ENCODE measurements around the gene ANAPC7.
A peak's percentile ranks its signal among the peaks of the same experiment; 100 is the strongest.
"Not testable (repeated sequence)": the region's sequence is repeated elsewhere in the genome, so short reads cannot be mapped to it uniquely, and the experiment has no call there.

Gene ANAPC7

GRCh38 chr12:110403976-110404682 lies 621 bp upstream of the ANAPC7 start:
- no peak for TF ChIP-seq CTCF (IDR thresholded peaks at IDR 0.05; ENCODE audit: low read depth, low read length, missing control alignments)
- peak overlapping the region; percentile 94 for H3K4me3 ChIP-seq (ENCODE audit: low read depth, low read length)
- no peak for DNase-seq (ENCODE audit: low read depth)
- in situ Hi-C loops (cut with HindIII; ENCODE audit: low sequenced_read_pairs) = no loop called here

- in situ Hi-C loops (cut with HindIII; ENCODE audit: low sequenced_read_pairs) = no loop called here
- DNase-seq (ENCODE audit: low read depth) = no peak
These were observed 20.8 kb downstream of the ANAPC7 start for GRCh38 chr12:110382683-110383082.

GRCh38 chr12:110379631-110380030 lies 23.9 kb downstream of the ANAPC7 start:
- DNase-seq (ENCODE audit: low read depth) = no peak
- no peak for TF ChIP-seq CTCF (IDR thresholded peaks at IDR 0.05; ENCODE audit: low read depth, low read length, missing control alignments)
- H3K4me3 ChIP-seq (ENCODE audit: low read depth, low read length) = no peak overlapping the region
- in situ Hi-C loops (cut with HindIII; ENCODE audit: low sequenced_read_pairs) = no loop called here

More at GRCh38 chr12:110382683-110383082, 20.8 kb downstream of the ANAPC7 start:
- no peak overlapping the region for H3K4me3 ChIP-seq (ENCODE audit: low read depth, low read length)
- TF ChIP-seq CTCF (IDR thresholded peaks at IDR 0.05; ENCODE audit: low read depth, low read length, missing control alignments) = no peak

- no peak for DNase-seq (ENCODE audit: low read depth)
- H3K4me3 ChIP-seq (ENCODE audit: low read depth, low read length) = no peak overlapping the region
- TF ChIP-seq CTCF (IDR thresholded peaks at IDR 0.05; ENCODE audit: low read depth, low read length, missing control alignments) = no peak
- in situ Hi-C loops (cut with HindIII; ENCODE audit: low sequenced_read_pairs) = no loop called here
These were observed 24.3 kb downstream of the ANAPC7 start for GRCh38 chr12:110379197-110379596.

GRCh38 chr12:110378131-110378790 lies 25.2 kb downstream of the ANAPC7 start:
- in situ Hi-C loops (cut with HindIII; ENCODE audit: low sequenced_read_pairs); H3K4me3 ChIP-seq (ENCODE audit: low read depth, low read length); DNase-seq (ENCODE audit: low read depth): not testable (repeated sequence)

GRCh38 chr12:110373962-110374611 lies 29.4 kb downstream of the ANAPC7 start:
- in situ Hi-C loops (cut with HindIII; ENCODE audit: low sequenced_read_pairs) = no loop called here
- TF ChIP-seq CTCF (IDR thresholded peaks at IDR 0.05; ENCODE audit: low read depth, low read length, missing control alignments) = no peak
- no peak overlapping the region for H3K4me3 ChIP-seq (ENCODE audit: low read depth, low read length)
- no peak for DNase-seq (ENCODE audit: low read depth)

- no peak for DNase-seq (ENCODE audit: low read depth)
- in situ Hi-C loops (cut with HindIII; ENCODE audit: low sequenced_read_pairs) = no loop called here
- TF ChIP-seq CTCF (IDR thresholded peaks at IDR 0.05; ENCODE audit: low read depth, low read length, missing control alignments) = no peak
- H3K4me3 ChIP-seq (ENCODE audit: low read depth, low read length) = no peak overlapping the region
These were observed 30.1 kb downstream of the ANAPC7 start for GRCh38 chr12:110373425-110373824.
